K562 (cell line): ENCODE measurements around the gene LRP4. TPM values are rescaled to one million over a fixed set of nuclear protein-coding genes. Genes with fewer than 3 reads are reported as not detected.
A peak's percentile ranks its signal among the peaks of the same experiment; 100 is the strongest.

ENCODE experiments used
- CC2D1A ChIP-seq: fragments of 450-650 bp; IDR thresholded peaks from 2 replicates; pipeline ENCODE4 v1.6.1; 2017; ENCODE audit warnings: mild to moderate bottlenecking
- ETS1 ChIP-seq: conservative IDR thresholded peaks from 2 replicates; pipeline ENCODE4 v1.6.1; 2011; ENCODE audit warnings: low read depth, mild to moderate bottlenecking, low read length; ENCODE audit not compliant: control insufficient read depth
- KDM1A ChIP-seq, 2 experiments: fragments of 450-650 bp; IDR thresholded peaks; 2 replicates each; pipeline ENCODE4 v1.6.1; 2016; ENCODE audit warnings: mild to moderate bottlenecking in 2 of 2
- MAFF ChIP-seq: IDR thresholded peaks from 2 replicates; pipeline ENCODE4 v1.6.1; 2012; ENCODE audit warnings: low read length, improper control_type of control experiment
- MTA3 ChIP-seq: fragments of 450-650 bp; formaldehyde crosslinking; IDR thresholded peaks from 2 replicates; pipeline ENCODE4 v1.6.1; 2017; ENCODE audit warnings: mild to moderate bottlenecking, borderline replicate concordance
- NEUROD1 ChIP-seq: fragments of 150-350 bp; IDR thresholded peaks from 2 replicates; pipeline ENCODE4 v1.6.1; 2014; ENCODE audit warnings: borderline replicate concordance, low read length, low read depth; ENCODE audit not compliant: partially characterized antibody
- RAD21 ChIP-seq, 2 experiments: fragments of 250-450 bp in 1 of 2; fragments of 450-650 bp in 1 of 2; sonication (Bioruptor Pico) in 1 of 2; formaldehyde crosslinking in 1 of 2; IDR thresholded peaks in 1 of 2; conservative IDR thresholded peaks in 1 of 2; 2 replicates each; pipeline versions ENCODE4 v1.4.0 to v1.8.0; 2020 to 2022; ENCODE audit warnings: mild to moderate bottlenecking in 2 of 2, moderate library complexity in 1 of 2
- ZNF316 ChIP-seq: fragments of 450-650 bp; IDR thresholded peaks from 2 replicates; pipeline ENCODE4 v1.6.1; 2016
- ZNF830 ChIP-seq: fragments of 250-450 bp; sonication (Bioruptor Pico); IDR thresholded peaks from 2 replicates; pipeline ENCODE4 v1.5.0; 2021; ENCODE audit warnings: mild to moderate bottlenecking
- polyA plus RNA-seq, 8 experiments: library from polyadenylated mRNA; depleted of rRNA in 4 of 8; stranded (reverse) in 5 of 8; unstranded in 3 of 8; fragments of >200 nt; fragmentation: Nextera tagmentation in 2 of 8; fragmentation: Illumina TruSeq in 1 of 8; extraction: Ambion mirVana in 2 of 8; extraction: Trizol in 1 of 8; gene quantifications; 2 replicates each; pipeline versions ENCODE4 v1.2.1 to v1.2.3, GENCODE V29; 2011 to 2014; ENCODE audit warnings: inconsistent platforms in 1 of 8, missing spikeins in 1 of 8
- total RNA-seq, 7 experiments: library from RNA; depleted of rRNA in 6 of 7; stranded (reverse); fragments of >200 nt in 6 of 7; fragmentation: Illumina TruSeq in 2 of 7; extraction: Trizol in 2 of 7; gene quantifications; 2 replicates each; pipeline versions ENCODE4 v1.2.1 to v1.2.3, GENCODE V29; 2011 to 2021; ENCODE audit warnings: low replicate concordance in 1 of 7
- TF ChIP-seq, protein P1 (sequence below): fragments of 450-650 bp; IDR thresholded peaks from 2 replicates; pipeline ENCODE4 v1.6.1; 2016; ENCODE audit warnings: low read depth

LRP4 gene
- total and polyA plus RNA-seq, 9 of the 15 experiments (the other 6 are each of a cell fraction or from before 2014, with no cell fraction given), result 0.04 to 0.54 (median 0.10) TPM

- TF ChIP-seq, protein P1, sequence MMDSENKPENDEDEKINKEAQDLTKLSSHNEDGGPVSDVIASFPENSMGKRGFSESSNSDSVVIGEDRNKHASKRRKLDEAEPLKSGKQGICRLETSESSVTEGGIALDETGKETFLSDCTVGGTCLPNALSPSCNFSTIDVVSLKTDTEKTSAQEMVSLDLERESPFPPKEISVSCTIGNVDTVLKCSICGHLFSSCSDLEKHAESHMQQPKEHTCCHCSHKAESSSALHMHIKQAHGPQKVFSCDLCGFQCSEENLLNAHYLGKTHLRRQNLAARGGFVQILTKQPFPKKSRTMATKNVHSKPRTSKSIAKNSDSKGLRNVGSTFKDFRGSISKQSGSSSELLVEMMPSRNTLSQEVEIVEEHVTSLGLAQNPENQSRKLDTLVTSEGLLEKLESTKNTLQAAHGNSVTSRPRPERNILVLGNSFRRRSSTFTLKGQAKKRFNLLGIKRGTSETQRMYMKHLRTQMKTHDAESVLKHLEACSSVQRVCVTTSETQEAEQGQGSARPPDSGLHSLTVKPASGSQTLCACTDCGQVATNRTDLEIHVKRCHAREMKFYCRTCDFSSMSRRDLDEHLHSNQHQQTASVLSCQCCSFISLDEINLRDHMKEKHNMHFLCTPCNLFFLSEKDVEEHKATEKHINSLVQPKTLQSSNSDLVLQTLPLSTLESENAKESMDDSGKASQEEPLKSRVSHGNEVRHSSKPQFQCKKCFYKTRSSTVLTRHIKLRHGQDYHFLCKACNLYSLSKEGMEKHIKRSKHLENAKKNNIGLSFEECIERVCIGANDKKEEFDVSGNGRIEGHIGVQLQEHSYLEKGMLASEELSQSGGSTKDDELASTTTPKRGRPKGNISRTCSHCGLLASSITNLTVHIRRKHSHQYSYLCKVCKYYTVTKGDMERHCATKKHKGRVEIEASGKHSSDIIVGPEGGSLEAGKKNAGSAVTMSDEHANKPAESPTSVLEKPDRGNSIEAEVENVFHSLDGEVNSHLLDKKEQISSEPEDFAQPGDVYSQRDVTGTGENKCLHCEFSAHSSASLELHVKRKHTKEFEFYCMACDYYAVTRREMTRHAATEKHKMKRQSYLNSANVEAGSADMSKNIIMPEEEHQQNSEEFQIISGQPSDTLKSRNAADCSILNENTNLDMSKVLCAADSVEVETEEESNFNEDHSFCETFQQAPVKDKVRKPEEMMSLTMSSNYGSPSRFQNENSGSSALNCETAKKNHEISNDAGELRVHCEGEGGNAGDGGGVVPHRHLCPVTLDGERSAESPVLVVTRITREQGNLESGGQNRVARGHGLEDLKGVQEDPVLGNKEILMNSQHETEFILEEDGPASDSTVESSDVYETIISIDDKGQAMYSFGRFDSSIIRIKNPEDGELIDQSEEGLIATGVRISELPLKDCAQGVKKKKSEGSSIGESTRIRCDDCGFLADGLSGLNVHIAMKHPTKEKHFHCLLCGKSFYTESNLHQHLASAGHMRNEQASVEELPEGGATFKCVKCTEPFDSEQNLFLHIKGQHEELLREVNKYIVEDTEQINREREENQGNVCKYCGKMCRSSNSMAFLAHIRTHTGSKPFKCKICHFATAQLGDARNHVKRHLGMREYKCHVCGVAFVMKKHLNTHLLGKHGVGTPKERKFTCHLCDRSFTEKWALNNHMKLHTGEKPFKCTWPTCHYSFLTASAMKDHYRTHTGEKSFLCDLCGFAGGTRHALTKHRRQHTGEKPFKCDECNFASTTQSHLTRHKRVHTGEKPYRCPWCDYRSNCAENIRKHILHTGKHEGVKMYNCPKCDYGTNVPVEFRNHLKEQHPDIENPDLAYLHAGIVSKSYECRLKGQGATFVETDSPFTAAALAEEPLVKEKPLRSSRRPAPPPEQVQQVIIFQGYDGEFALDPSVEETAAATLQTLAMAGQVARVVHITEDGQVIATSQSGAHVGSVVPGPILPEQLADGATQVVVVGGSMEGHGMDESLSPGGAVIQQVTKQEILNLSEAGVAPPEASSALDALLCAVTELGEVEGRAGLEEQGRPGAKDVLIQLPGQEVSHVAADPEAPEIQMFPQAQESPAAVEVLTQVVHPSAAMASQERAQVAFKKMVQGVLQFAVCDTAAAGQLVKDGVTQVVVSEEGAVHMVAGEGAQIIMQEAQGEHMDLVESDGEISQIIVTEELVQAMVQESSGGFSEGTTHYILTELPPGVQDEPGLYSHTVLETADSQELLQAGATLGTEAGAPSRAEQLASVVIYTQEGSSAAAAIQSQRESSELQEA, result no peak
- TF ChIP-seq ZNF316 (peak; percentile 85), NEUROD1 (peak; percentile 79), MAFF (peak; percentile 74), RAD21 (CRISPR knock-in tag; conservative IDR thresholded peaks at IDR 0.05 in 1 of 2, IDR thresholded peaks at IDR 0.05 in 1 of 2) (0 out of 4 replicates have a peak, but pooled peaks of 1 of the 2 experiments have one; percentile 2), MTA3 (0 out of 2 replicates have a peak, but pooled peaks have one; percentile 25), ETS1 (peak; percentile 58; the same call in 1 of the 2 replicates), CC2D1A (peak; percentile 76), ZNF830 (CRISPR knock-in tag) (no peak), KDM1A (IDR thresholded peaks at IDR 0.05) (peak in 1 of 2 experiments; percentile 54; a peak in 2 of 4 replicates)
- TF ChIP-seq, all 486 proteins: peak for 108
These were observed 18.1 kb upstream of the LRP4 start, which contains the start of gene CSTPP1 (continued) for GRCh38 chr11:46936138-46937110.
